EH (cell line): ENCODE measurements around the gene ATL3.
"Not testable (repeated sequence)": the region's sequence is repeated elsewhere in the genome, so short reads cannot be mapped to it uniquely, and the experiment has no call there.

Source experiments
- DNase-seq: peaks from one replicate; pipeline ENCODE4 v3.0.0-alpha.2; 2015; ENCODE audit warnings: low read depth

Gene ATL3

DNA sequence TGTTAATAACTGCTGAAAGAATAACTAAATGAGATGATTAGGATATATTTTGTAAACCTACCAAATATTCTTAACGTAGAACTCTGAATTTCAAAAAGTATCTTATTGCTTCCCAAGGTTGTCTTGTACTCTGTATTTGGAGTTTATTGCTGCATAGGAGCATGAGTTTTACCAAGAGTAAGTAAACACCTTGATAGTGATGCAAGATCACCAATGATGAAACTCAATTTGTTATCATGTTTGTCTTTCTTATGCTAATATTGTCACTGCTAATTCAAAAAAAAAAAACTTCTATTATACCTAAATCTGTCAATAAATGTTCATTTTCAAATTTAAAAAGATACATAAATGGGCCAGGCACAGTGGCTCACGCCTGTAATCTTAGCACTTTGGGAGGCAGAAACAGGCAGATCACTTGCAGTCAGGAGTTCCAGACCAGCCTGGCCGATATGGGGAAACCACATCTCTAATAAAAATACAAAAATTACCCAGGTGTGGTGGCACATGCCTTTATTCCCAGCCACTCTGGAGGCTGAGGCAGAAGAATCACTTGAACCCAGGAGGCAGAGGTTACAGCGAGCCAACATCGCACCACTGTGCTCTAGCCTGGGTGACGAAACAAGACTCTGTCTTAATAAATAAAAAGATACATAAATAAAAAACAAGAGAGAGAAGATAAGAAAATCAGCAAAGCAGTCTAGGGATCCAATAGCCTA, 84.6 kb downstream of the ATL3 start:
- no peak for DNase-seq

DNA sequence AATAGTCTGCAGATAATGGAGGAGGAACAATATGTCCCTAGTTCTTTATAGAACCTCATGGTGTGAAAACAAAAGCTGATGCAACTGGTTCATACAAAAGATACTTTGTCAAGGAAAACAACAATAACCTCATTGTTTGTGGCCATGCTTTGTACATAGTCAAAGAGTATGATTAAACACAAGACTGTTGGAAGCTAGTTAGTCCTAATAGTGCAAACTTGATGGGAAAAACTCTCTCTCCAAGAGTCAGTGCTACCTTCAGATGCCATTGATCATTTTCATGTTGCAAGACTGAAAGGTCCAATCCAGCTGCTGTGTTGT, 87.9 kb downstream of the ATL3 start:
- DNase-seq = no peak

DNA sequence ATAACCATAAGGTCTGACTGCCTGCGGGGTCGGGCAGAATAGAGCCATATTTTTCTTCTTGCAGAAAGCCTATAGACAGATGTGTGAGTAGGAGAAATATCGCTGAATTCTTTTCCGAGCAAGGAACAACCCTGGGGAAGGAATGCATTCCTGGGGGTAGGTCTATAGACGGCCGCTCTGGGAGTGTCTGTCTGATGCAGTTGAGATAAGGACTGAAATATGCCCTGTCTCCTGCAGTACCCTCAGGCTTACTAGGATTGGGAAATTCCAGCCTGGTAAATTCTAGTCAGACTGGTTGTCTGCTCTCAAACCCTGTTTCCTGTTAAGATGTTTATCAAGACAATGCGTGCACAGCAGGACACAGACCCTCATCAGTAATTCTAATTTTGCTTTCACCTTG, 90.0 kb downstream of the ATL3 start:
- not testable (repeated sequence) for DNase-seq

DNA sequence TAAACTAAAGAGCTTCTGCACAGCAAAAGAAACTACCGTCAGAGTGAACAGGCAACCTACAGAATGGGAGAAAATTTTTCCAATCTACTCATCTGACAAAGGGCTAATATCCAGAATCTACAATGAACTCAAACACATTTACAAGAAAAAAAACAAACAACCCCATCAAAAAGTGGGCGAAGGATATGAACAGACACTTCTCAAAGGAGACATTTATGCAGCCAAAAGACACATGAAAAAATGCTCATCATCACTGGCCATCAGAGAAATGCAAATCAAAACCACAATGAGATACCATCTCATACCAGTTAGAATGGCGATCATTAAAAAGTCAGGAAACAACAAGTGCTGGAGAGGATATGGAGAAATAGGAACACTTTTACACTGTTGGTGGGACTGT, 92.3 kb downstream of the ATL3 start:
- DNase-seq = not testable (repeated sequence)

DNA sequence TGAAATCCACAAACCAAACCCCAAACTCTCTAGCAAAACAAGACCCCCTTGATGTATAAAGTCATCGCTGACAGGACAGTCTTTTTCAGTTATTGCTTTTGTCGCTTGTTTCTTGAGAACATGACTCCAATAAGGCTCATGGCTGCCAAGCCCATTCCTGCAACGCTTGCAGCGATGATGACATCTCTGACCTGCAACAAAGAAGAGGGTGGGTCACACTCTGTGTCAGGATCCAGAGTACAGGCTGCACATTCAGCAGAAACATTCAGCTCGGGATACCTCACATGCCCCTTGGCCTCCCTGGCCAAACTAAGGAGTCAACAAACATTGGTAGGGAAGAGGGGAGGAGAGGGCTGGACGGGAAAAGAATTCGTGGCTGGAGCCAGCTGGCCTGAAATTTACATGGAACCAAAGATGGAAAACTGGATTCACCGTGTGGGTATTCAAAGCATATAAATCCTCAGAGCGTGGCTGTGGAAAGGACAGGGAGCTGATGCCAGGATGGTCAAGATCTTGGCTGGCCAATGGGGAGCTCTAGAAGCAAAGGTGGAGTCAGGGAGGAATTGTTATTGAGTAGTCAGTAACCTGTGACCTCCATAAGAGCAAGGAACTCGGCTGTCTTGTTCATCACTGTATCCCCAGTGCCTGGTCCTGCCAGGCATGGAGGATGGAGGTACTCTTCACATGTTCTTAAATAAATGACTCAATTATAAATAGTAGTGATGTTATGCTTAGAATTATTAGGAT, 96.1 kb downstream of the ATL3 start:
- DNase-seq = no peak
